Mammary epithelial cell (primary cell): ENCODE data around the gene TBC1D12.

Experiments
- CTCF ChIP-seq, 2 donors: IDR thresholded peaks in 1 of 2; conservative IDR thresholded peaks in 1 of 2; 2 replicates each; pipeline ENCODE4 v1.5.1; 2011 to 2012; ENCODE audit warnings: inconsistent platforms in 2 of 2, low read length in 2 of 2, mild to moderate bottlenecking in 2 of 2, control low read depth in 1 of 2, low read depth in 1 of 2; ENCODE audit not compliant: insufficient read depth in 1 of 2; ENCODE audit errors: extremely low read depth in 1 of 2
- EZH2 ChIP-seq: IDR thresholded peaks from 2 replicates; pipeline ENCODE4 v1.6.1; 2012; ENCODE audit warnings: low read length, inconsistent platforms, borderline replicate concordance

- TF ChIP-seq CTCF (conservative IDR thresholded peaks at IDR 0.05 in 1 of 2, IDR thresholded peaks at IDR 0.05 in 1 of 2; ENCODE audit: extremely low read depth in 1 of 2, insufficient read depth in 1 of 2, low read depth in 1 of 2, low read length in 2 of 2) (no peak), EZH2 (no peak)
These were observed 88.4 kb downstream of the TBC1D12 start for GRCh38 chr10:94490789-94491039.
